Loucy (cell line): ENCODE results near the gene OR2AJ1.

Experiments
- H2AFZ ChIP-seq: fragments of 200-600 bp; sonication (generic); 2 replicates; pipeline ENCODE4 v1.6.0; 2016; ENCODE audit warnings: antibody characterized with exemption, mild to moderate bottlenecking, low read length, moderate library complexity
- H3F3A ChIP-seq: fragments of 200-600 bp; 2 replicates; pipeline ENCODE4 v1.6.0; 2016; ENCODE audit warnings: antibody characterized with exemption, low read depth, mild to moderate bottlenecking
- H3K27me3 ChIP-seq: fragments of 200-600 bp; sonication (generic); 2 replicates; pipeline ENCODE4 v1.6.1; 2014; ENCODE audit warnings: low read length, mild to moderate bottlenecking; ENCODE audit not compliant: insufficient read depth, poor library complexity, severe bottlenecking
- H3K36me3 ChIP-seq: fragments of 200-600 bp; sonication (generic); 2 replicates; pipeline ENCODE4 v1.6.1; 2016; ENCODE audit warnings: low read length; ENCODE audit not compliant: insufficient read depth
- H3K4me1 ChIP-seq: fragments of 200-600 bp; sonication (generic); 2 replicates; pipeline ENCODE4 v1.5.1; 2014; ENCODE audit warnings: low read length, mild to moderate bottlenecking; ENCODE audit not compliant: insufficient read depth, poor library complexity, severe bottlenecking
- H3K4me2 ChIP-seq: fragments of 200-600 bp; sonication (generic); 2 replicates; pipeline ENCODE4 v1.6.0; 2014; ENCODE audit warnings: antibody characterized with exemption, low read length, low read depth, mild to moderate bottlenecking; ENCODE audit not compliant: poor library complexity, severe bottlenecking
- H3K4me3 ChIP-seq: fragments of 200-600 bp; sonication (generic); 2 replicates; pipeline ENCODE4 v1.5.1; 2014; ENCODE audit warnings: low read length, mild to moderate bottlenecking, mixed read lengths; ENCODE audit not compliant: poor library complexity, severe bottlenecking
- H3K79me2 ChIP-seq: fragments of 200-600 bp; sonication (generic); 2 replicates; pipeline ENCODE4 v1.6.1; 2014; ENCODE audit warnings: low read length; ENCODE audit not compliant: insufficient read depth
- H3K9ac ChIP-seq: fragments of 200-600 bp; sonication (generic); 2 replicates; pipeline ENCODE4 v1.6.0; 2014; ENCODE audit warnings: mild to moderate bottlenecking, low read depth, low read length, moderate library complexity; ENCODE audit not compliant: poor library complexity, severe bottlenecking
- H3K9me2 ChIP-seq: fragments of 200-600 bp; sonication (generic); replicated peaks from 2 replicates; pipeline ENCODE4 v1.6.1; 2016; ENCODE audit warnings: low read depth, low read length, mixed read lengths
- H3K9me3 ChIP-seq: fragments of 200-600 bp; sonication (generic); 2 replicates; pipeline ENCODE4 v1.6.1; 2014; ENCODE audit warnings: mild to moderate bottlenecking, antibody characterized with exemption, low read length, low read depth; ENCODE audit not compliant: insufficient read depth
- H4K20me1 ChIP-seq: fragments of 200-600 bp; sonication (generic); 2 replicates; pipeline ENCODE4 v1.6.0; 2014; ENCODE audit warnings: antibody characterized with exemption, low read length, mild to moderate bottlenecking; ENCODE audit not compliant: insufficient read depth, poor library complexity, severe bottlenecking
- EZH2phosphoT487 ChIP-seq: fragments of 200-600 bp; IDR thresholded peaks from 2 replicates; pipeline ENCODE4 v1.6.1; 2018; ENCODE audit warnings: antibody characterized with exemption, mild to moderate bottlenecking, moderate library complexity, borderline replicate concordance
- TF ChIP-seq, protein P1 (sequence below): fragments of 200-600 bp; sonication (generic); conservative IDR thresholded peaks from 2 replicates; pipeline ENCODE4 v1.5.1; 2014; ENCODE audit warnings: mild to moderate bottlenecking, antibody characterized with exemption, low read length

The OR2AJ1 gene

DNA sequence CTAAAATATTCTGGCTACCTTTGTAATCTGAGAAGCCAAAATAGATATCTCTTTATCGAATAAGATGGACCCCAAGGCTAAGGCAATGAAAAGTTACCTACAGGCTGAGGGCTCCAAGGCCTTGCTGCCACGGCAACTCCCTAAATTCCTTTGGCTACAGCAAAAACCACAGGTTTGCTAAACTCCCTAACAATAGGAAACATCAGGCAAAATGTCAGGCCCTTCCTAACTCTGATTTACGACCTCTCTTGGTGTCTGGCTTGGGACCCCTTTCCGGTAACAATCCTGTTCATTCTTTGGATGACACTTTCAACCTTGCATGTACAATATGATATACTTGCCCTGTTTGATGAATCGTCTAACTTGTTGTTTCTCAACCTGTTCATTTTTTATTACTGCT lies 15.9 kb upstream of the OR2AJ1 start:
- Histone ChIP-seq H3K4me2 (no peak overlapping the region), H3K9me3 (no peaks in the 10 kb centered on the region), H3K27me3 (no peaks in the 10 kb centered on the region), H2AFZ (no peak overlapping the region), H3K4me3 (no peak overlapping the region), H3K4me1 (peaks cover 3% of the 10 kb centered on the region), H4K20me1 (no peaks in the 10 kb centered on the region), H3K36me3 (no peaks in the 10 kb centered on the region), H3F3A (no peaks in the 10 kb centered on the region), H3K9me2 (no peaks in the 10 kb centered on the region), H3K9ac (no peak overlapping the region), H3K79me2 (no peaks in the 10 kb centered on the region)
- TF ChIP-seq, protein P1, sequence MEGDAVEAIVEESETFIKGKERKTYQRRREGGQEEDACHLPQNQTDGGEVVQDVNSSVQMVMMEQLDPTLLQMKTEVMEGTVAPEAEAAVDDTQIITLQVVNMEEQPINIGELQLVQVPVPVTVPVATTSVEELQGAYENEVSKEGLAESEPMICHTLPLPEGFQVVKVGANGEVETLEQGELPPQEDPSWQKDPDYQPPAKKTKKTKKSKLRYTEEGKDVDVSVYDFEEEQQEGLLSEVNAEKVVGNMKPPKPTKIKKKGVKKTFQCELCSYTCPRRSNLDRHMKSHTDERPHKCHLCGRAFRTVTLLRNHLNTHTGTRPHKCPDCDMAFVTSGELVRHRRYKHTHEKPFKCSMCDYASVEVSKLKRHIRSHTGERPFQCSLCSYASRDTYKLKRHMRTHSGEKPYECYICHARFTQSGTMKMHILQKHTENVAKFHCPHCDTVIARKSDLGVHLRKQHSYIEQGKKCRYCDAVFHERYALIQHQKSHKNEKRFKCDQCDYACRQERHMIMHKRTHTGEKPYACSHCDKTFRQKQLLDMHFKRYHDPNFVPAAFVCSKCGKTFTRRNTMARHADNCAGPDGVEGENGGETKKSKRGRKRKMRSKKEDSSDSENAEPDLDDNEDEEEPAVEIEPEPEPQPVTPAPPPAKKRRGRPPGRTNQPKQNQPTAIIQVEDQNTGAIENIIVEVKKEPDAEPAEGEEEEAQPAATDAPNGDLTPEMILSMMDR: no peak
- no peak for TF ChIP-seq EZH2phosphoT487

DNA sequence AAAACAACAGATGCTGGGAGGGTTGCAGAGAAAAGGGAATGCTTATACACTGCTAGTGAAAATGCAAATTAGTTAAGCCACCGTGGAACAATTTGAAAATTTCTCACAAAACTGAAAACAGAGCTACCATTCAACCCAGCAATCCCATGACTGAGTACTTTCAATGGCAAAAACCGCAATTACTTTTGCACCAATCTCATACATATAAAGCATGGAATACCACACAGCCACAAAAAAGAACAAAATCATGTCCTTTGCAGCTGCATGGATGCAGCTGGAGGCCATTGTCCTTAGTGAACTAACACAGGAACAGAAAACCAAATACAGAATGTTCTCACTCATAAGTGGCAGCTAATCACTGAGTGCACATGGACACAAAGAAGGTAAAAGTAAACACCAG lies 10.9 kb upstream of the OR2AJ1 start:
- H3K27me3 ChIP-seq: no peaks in the 10 kb centered on the region
- no peak overlapping the region for H2AFZ ChIP-seq
- H3K79me2 ChIP-seq: no peaks in the 10 kb centered on the region
- no peaks in the 10 kb centered on the region for H3K9me3 ChIP-seq
- no peak overlapping the region for H3K9ac ChIP-seq
- no peak overlapping the region for H3K4me2 ChIP-seq
- TF ChIP-seq, protein P1: no peak
- TF ChIP-seq EZH2phosphoT487: no peak
- no peak overlapping the region for H3K4me3 ChIP-seq
- no peaks in the 10 kb centered on the region for H3F3A ChIP-seq
- no peaks in the 10 kb centered on the region for H3K9me2 ChIP-seq
- no peaks in the 10 kb centered on the region for H3K4me1 ChIP-seq
- no peaks in the 10 kb centered on the region for H3K36me3 ChIP-seq
- H4K20me1 ChIP-seq: no peaks in the 10 kb centered on the region

DNA sequence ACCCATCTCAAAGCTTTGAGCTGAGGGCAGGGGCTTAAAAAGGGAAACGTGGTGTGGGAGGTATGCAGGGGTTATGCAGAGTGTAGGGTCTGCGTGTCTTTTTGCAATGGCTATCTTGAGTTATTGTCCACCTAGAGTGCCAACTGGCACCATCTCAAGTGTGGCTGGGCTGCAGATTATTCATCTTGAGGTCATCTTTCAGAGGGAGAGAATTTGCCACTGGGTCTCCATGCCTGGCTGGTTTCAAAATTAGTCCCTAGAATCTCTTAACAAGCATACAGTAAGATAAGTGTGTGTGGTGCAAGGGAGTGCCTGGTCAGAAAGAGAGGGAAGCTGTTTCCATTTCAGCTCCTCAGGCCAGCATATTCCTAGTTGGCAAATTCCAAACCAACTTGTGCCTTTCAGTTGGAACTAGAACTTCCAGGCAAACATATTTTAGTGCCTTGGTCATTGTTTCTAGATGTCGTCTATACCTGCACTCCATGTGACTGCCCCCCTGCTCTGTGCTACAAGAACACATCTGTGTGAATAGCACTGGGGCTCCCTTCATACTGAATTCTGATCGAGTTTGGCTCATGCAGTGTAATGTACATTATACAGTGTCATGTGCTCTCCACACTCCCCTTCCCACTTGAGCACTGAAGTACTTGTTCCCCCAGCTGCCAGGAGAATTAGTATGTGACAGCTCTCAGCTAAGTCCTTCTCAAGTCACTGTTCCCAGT lies 9.6 kb upstream of the OR2AJ1 start:
- no peaks in the 10 kb centered on the region for H3K27me3 ChIP-seq
- H3K4me3 ChIP-seq: no peak overlapping the region
- H3K79me2 ChIP-seq: no peaks in the 10 kb centered on the region
- H4K20me1 ChIP-seq: no peaks in the 10 kb centered on the region
- H3F3A ChIP-seq: no peaks in the 10 kb centered on the region
- no peak overlapping the region for H2AFZ ChIP-seq
- no peak overlapping the region for H3K9ac ChIP-seq
- H3K4me2 ChIP-seq: no peak overlapping the region
- H3K9me2 ChIP-seq: no peaks in the 10 kb centered on the region
- no peaks in the 10 kb centered on the region for H3K4me1 ChIP-seq
- no peaks in the 10 kb centered on the region for H3K9me3 ChIP-seq
- TF ChIP-seq, protein P1: no peak
- TF ChIP-seq EZH2phosphoT487: no peak
- no peaks in the 10 kb centered on the region for H3K36me3 ChIP-seq
